ENCODE data around the gene IGSF21. TPM values are rescaled to one million over a fixed set of nuclear protein-coding genes. Genes with fewer than 3 reads are reported as not detected.

IGSF21 gene
- polyA plus RNA-seq, 2 of the 4 experiments (the other 2 are of a cell fraction), result not detected

- ATAC-seq, result no peak
- TF ChIP-seq TP53 (CRISPR knock-in tag; IDR thresholded peaks at IDR 0.05) (no peak), CBX2 (IDR thresholded peaks at IDR 0.05; ENCODE audit: borderline replicate concordance, low read depth) (no peak), MYC (IDR thresholded peaks at IDR 0.05; ENCODE audit: borderline replicate concordance, low read length) (no peak), FOSL2 (IDR thresholded peaks at IDR 0.05) (no peak), FOSL2 (CRISPR knock-in tag; IDR thresholded peaks at IDR 0.05) (no peak), GATA3 (IDR thresholded peaks at IDR 0.05; ENCODE audit: borderline replicate concordance) (no peak), ZNF302 (CRISPR knock-in tag; IDR thresholded peaks at IDR 0.05) (no peak), JUN (IDR thresholded peaks at IDR 0.05) (no peak), POLR2A (IDR thresholded peaks at IDR 0.05; ENCODE audit: low read length) (no peak), JUNB (IDR thresholded peaks at IDR 0.05) (no peak)
- TF ChIP-seq, protein P1, sequence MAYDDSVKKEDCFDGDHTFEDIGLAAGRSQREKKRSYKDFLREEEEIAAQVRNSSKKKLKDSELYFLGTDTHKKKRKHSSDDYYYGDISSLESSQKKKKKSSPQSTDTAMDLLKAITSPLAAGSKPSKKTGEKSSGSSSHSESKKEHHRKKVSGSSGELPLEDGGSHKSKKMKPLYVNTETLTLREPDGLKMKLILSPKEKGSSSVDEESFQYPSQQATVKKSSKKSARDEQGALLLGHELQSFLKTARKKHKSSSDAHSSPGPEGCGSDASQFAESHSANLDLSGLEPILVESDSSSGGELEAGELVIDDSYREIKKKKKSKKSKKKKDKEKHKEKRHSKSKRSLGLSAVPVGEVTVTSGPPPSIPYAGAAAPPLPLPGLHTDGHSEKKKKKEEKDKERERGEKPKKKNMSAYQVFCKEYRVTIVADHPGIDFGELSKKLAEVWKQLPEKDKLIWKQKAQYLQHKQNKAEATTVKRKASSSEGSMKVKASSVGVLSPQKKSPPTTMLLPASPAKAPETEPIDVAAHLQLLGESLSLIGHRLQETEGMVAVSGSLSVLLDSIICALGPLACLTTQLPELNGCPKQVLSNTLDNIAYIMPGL (CRISPR knock-in tag; IDR thresholded peaks at IDR 0.05; ENCODE audit: borderline replicate concordance), result no peak
- TF ChIP-seq, protein P2, sequence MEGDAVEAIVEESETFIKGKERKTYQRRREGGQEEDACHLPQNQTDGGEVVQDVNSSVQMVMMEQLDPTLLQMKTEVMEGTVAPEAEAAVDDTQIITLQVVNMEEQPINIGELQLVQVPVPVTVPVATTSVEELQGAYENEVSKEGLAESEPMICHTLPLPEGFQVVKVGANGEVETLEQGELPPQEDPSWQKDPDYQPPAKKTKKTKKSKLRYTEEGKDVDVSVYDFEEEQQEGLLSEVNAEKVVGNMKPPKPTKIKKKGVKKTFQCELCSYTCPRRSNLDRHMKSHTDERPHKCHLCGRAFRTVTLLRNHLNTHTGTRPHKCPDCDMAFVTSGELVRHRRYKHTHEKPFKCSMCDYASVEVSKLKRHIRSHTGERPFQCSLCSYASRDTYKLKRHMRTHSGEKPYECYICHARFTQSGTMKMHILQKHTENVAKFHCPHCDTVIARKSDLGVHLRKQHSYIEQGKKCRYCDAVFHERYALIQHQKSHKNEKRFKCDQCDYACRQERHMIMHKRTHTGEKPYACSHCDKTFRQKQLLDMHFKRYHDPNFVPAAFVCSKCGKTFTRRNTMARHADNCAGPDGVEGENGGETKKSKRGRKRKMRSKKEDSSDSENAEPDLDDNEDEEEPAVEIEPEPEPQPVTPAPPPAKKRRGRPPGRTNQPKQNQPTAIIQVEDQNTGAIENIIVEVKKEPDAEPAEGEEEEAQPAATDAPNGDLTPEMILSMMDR (IDR thresholded peaks at IDR 0.05), result no peak
- Histone ChIP-seq H3K4me1 (no peaks in the 10 kb centered on the region), H3K9me3 (no peaks in the 10 kb centered on the region), H3K27ac (no peak overlapping the region), H3K4me3 (no peak overlapping the region), H3K4me2 (no peak overlapping the region)
- POLR2A ChIA-PET, result no interaction called here
- FAIRE-seq, result no peak
- WGBS (ENCODE audit: missing lambda C conversion rate), result 17% methylated on average over 3 of the region's 3 CpGs
- DNase-seq (ENCODE audit: low read depth in 1 of 2, low spot score in 1 of 2), result no peak
- CTCF ChIA-PET, result interaction anchor here (1.2 kb wide), 1 partner anchor 10 kb away, joined by 3 read pairs; no protein-coding TSS in a partner anchor
These were observed 225.6 kb downstream of the IGSF21 start for GRCh38 chr1:18333220-18333619.

GRCh38 chr1:18336801-18337200, 229.2 kb downstream of the IGSF21 start:
- TF ChIP-seq HOXB13 (CRISPR knock-in tag; IDR thresholded peaks at IDR 0.05; ENCODE audit: low read depth), result no peak
- TF ChIP-seq NR3C1 (IDR thresholded peaks at IDR 0.05), result no peak
- TF ChIP-seq SMC3 (IDR thresholded peaks at IDR 0.05), result no peak
- no peak for TF ChIP-seq FOXS1 (CRISPR knock-in tag; IDR thresholded peaks at IDR 0.05)
- no peak for TF ChIP-seq ZNF302 (CRISPR knock-in tag; IDR thresholded peaks at IDR 0.05)
- no peak for TF ChIP-seq TFCP2L1 (CRISPR knock-in tag; IDR thresholded peaks at IDR 0.05)
- ChIA-PET CTCF (no interaction called here), POLR2A (no interaction called here)
- no peak for DNase-seq (ENCODE audit: low read depth in 1 of 2, low spot score in 1 of 2)
- Histone ChIP-seq H3K4me1 (no peaks in the 10 kb centered on the region), H3K9me3 (no peaks in the 10 kb centered on the region), H3K27ac (no peak overlapping the region), H3K4me3 (no peak overlapping the region), H3K4me2 (no peak overlapping the region)
- no peak for ATAC-seq
- WGBS (ENCODE audit: missing lambda C conversion rate), result 20% methylated on average over 4 of the region's 4 CpGs
- no peak for FAIRE-seq

- Histone ChIP-seq H3K4me2 (no peak overlapping the region), H3K4me1 (no peaks in the 10 kb centered on the region), H3K9me3 (no peaks in the 10 kb centered on the region), H3K4me3 (no peak overlapping the region), H3K27ac (no peak overlapping the region)
- DNase-seq (ENCODE audit: low read depth in 1 of 2, low spot score in 1 of 2), result no peak
- TF ChIP-seq, protein P3, sequence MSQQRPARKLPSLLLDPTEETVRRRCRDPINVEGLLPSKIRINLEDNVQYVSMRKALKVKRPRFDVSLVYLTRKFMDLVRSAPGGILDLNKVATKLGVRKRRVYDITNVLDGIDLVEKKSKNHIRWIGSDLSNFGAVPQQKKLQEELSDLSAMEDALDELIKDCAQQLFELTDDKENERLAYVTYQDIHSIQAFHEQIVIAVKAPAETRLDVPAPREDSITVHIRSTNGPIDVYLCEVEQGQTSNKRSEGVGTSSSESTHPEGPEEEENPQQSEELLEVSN (IDR thresholded peaks at IDR 0.05; ENCODE audit: borderline replicate concordance, low read depth), result no peak
- TF ChIP-seq CHD4 (IDR thresholded peaks at IDR 0.05; ENCODE audit: borderline replicate concordance) (no peak), PHF8 (IDR thresholded peaks at IDR 0.05; ENCODE audit: borderline replicate concordance, low read depth) (no peak), KDM1A (IDR thresholded peaks at IDR 0.05; ENCODE audit: low read depth) (no peak), RAD21 (conservative IDR thresholded peaks at IDR 0.05 in 1 of 2, IDR thresholded peaks at IDR 0.05 in 1 of 2) (no peak), JUNB (IDR thresholded peaks at IDR 0.05) (no peak), HOXB13 (CRISPR knock-in tag; IDR thresholded peaks at IDR 0.05; ENCODE audit: low read depth) (no peak), MAX (IDR thresholded peaks at IDR 0.05) (no peak), POLR2A (IDR thresholded peaks at IDR 0.05; ENCODE audit: low read length) (no peak), SREBF2 (IDR thresholded peaks at IDR 0.05) (no peak), BHLHE40 (IDR thresholded peaks at IDR 0.05; ENCODE audit: low read depth, low read length) (no peak), GATA3 (IDR thresholded peaks at IDR 0.05; ENCODE audit: borderline replicate concordance) (no peak), CHD2 (IDR thresholded peaks at IDR 0.05; ENCODE audit: low read length, partially characterized antibody) (no peak), FOXS1 (CRISPR knock-in tag; IDR thresholded peaks at IDR 0.05) (no peak), HOXA7 (CRISPR knock-in tag; IDR thresholded peaks at IDR 0.05) (no peak)
- TF ChIP-seq, protein P4, sequence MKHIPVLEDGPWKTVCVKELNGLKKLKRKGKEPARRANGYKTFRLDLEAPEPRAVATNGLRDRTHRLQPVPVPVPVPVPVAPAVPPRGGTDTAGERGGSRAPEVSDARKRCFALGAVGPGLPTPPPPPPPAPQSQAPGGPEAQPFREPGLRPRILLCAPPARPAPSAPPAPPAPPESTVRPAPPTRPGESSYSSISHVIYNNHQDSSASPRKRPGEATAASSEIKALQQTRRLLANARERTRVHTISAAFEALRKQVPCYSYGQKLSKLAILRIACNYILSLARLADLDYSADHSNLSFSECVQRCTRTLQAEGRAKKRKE (CRISPR knock-in tag; IDR thresholded peaks at IDR 0.05; ENCODE audit: low read depth), result no peak
- 52% methylated on average over 8 of the region's 9 CpGs for WGBS (ENCODE audit: missing lambda C conversion rate)
- FAIRE-seq, result no peak
- CTCF ChIA-PET, result no interaction called here
- POLR2A ChIA-PET, result no interaction called here
- no peak for ATAC-seq
These were observed 230.2 kb downstream of the IGSF21 start for GRCh38 chr1:18337757-18338156.
